ENCODE measurements around the gene KIF14. TPM values are rescaled to one million over a fixed set of nuclear protein-coding genes. Genes with fewer than 3 reads are reported as not detected.

KIF14 gene
- total and polyA plus RNA-seq, 2 of the 4 experiments (the other 2 are of a cell fraction) = 2.3 to 4.7 TPM

- Histone ChIP-seq H3K9me1 (ENCODE audit: insufficient read depth, low read length) (0 out of 2 replicates have a peak, but pooled peaks cover 2% of the 10 kb centered on the region), H3K4ac (ENCODE audit: low read depth, low read length) (no peak overlapping the region), H3K27me3 (ENCODE audit: control insufficient read depth, insufficient read depth, low read length) (no peaks in the 10 kb centered on the region; the same call in 1 of the 2 replicates), H4K5ac (ENCODE audit: low read depth, low read length) (no peak overlapping the region), H3K79me1 (ENCODE audit: low read depth in 1 of 2, low read length in 2 of 2) (no peaks in the 10 kb centered on the region), H3K4me2 (ENCODE audit: low read depth, low read length) (no peak overlapping the region), H2BK20ac (ENCODE audit: low read depth, low read length) (no peak overlapping the region), H3K36me3 (ENCODE audit: control insufficient read depth, insufficient read depth, low read length) (no peaks in the 10 kb centered on the region), H3K9ac (ENCODE audit: low read depth, low read length) (no peak overlapping the region), H3K14ac (replicated peaks; ENCODE audit: low read depth, low read length) (no peak overlapping the region), H2AK5ac (ENCODE audit: low read depth, low read length) (no peak overlapping the region), H4K91ac (ENCODE audit: insufficient read depth, low read depth, low read length) (no peak overlapping the region), H3K23ac (ENCODE audit: low read depth, low read length) (peak overlapping the region; percentile 16; the same call in 1 of the 2 replicates), H4K20me1 (ENCODE audit: insufficient read depth, low read length) (no peaks in the 10 kb centered on the region), H3K4me3 (ENCODE audit: insufficient read depth, low read depth, low read length) (no peak overlapping the region), H2BK120ac (ENCODE audit: low read depth, low read length) (no peak overlapping the region), H3K4me1 (ENCODE audit: control insufficient read depth, insufficient read depth, low read length) (no peaks in the 10 kb centered on the region), H2BK5ac (ENCODE audit: low read depth, low read length, poor library complexity, severe bottlenecking) (no peak overlapping the region), H4K8ac (ENCODE audit: low read depth in 2 of 2, low read length in 2 of 2) (no peak overlapping the region), H3K56ac (ENCODE audit: extremely low read depth, insufficient read depth, low read length) (no peak overlapping the region), H2BK15ac (ENCODE audit: low read depth, low read length) (no peak overlapping the region), H3K9me3 (ENCODE audit: control insufficient read depth, insufficient read depth, low read length) (no peaks in the 10 kb centered on the region), H2AFZ (replicated peaks; ENCODE audit: low read length, poor library complexity) (no peak overlapping the region), H3K18ac (ENCODE audit: low read depth, low read length) (no peak overlapping the region), H3K27ac (ENCODE audit: insufficient read depth, low read length) (no peak overlapping the region), H2AK9ac (replicated peaks; ENCODE audit: low read depth, low read length, poor library complexity) (peak overlapping the region; percentile 31)
- TF ChIP-seq MAZ (IDR thresholded peaks at IDR 0.05; ENCODE audit: borderline replicate concordance, low read depth, low read length) (no peak), CEBPB (IDR thresholded peaks at IDR 0.05; ENCODE audit: low read depth, low read length) (no peak), CTCF (conservative IDR thresholded peaks at IDR 0.05; ENCODE audit: low read depth, low read length) (0 out of 2 replicates have a peak, but pooled peaks have one; percentile 8), CHD1 (IDR thresholded peaks at IDR 0.05; ENCODE audit: low read depth, low read length) (no peak)
- no TSS peak for BruUV-seq (replicated peaks)
- ATAC-seq (ENCODE audit: low read depth) (no peak), DNase-seq (no peak)
- in situ Hi-C loops (cut with MboI; ENCODE audit: low sequenced_read_pairs) = no loop called here
- ChIA-PET POLR2A (ENCODE audit: unreplicated experiment) (no interaction called here), CTCF (interaction anchor here (0.5 to 1.4 kb wide), 2 partner anchors 12 to 67 kb away, joined by 3 to 9 read pairs; no protein-coding TSS in a partner anchor)
- WGBS, 2 experiments (ENCODE audit: extremely low coverage in 2 of 2, insufficient read length in 1 of 2) = no CpG with 5 or more reads among the region's 2 CpGs
- intact Hi-C loops (cut with micrococcal nuclease) = no loop called here
- dilution Hi-C loops (cut with HindIII; ENCODE audit: low sequenced_read_pairs, unreplicated experiment) = no loop called here
These were observed 13.9 kb upstream of the KIF14 start for GRCh38 chr1:200634261-200635122.

Data from IMR-90 (cell line).